Effector memory CD8-positive, alpha-beta T cell (primary cell): ENCODE measurements around the gene TARS3.
"Not testable (repeated sequence)": the region's sequence is repeated elsewhere in the genome, so short reads cannot be mapped to it uniquely, and the experiment has no call there.

Experiments used
- ATAC-seq: fragments of 150-1000 bp; cut with Tn5 transposase; replicated peaks from 2 replicates; pipeline ENCODE4 v1.10.0; 2021; ENCODE audit warnings: mild to moderate bottlenecking, moderate library complexity
- DNase-seq, 3 experiments: peaks; one replicate each; pipeline ENCODE4 v3.0.0; 2021
- H3K27ac Mint-ChIP-seq, 2 donors: one replicate each; pipeline ENCODE4 v1.8.0; 2022; ENCODE audit warnings: mild to moderate bottlenecking in 2 of 2, mixed read lengths in 2 of 2, moderate library complexity in 2 of 2
- H3K27me3 Mint-ChIP-seq, 2 donors: one replicate each; pipeline ENCODE4 v1.8.0; 2022; ENCODE audit warnings: mixed read lengths in 2 of 2
- H3K36me3 Mint-ChIP-seq: one replicate; pipeline ENCODE4 v1.8.0; 2022; ENCODE audit warnings: mild to moderate bottlenecking, moderate library complexity, mixed read lengths; ENCODE audit not compliant: insufficient read depth
- H3K4me1 Mint-ChIP-seq, 2 donors: one replicate each; pipeline ENCODE4 v1.8.0; 2022; ENCODE audit warnings: low read depth in 2 of 2, mixed read lengths in 2 of 2
- H3K4me3 Mint-ChIP-seq, 2 donors: one replicate each; pipeline ENCODE4 v1.8.0; 2022; ENCODE audit warnings: mild to moderate bottlenecking in 2 of 2, mixed read lengths in 2 of 2, moderate library complexity in 2 of 2
- H3K9me3 Mint-ChIP-seq, 2 donors: one replicate each; pipeline ENCODE4 v1.8.0; 2022; ENCODE audit warnings: mixed read lengths in 2 of 2

The TARS3 gene

GRCh38 chr15:101657968-101658784 is 66.1 kb downstream of the TARS3 start:
- Mint-ChIP-seq H3K4me3 (no peak overlapping the region), H3K4me1 (peaks cover 0 to 3% of the 10 kb centered on the region in 2 donors), H3K27ac (peak overlapping the region in 1 of 2 donors; percentile 6), H3K36me3 (peaks cover 6% of the 10 kb centered on the region), H3K9me3 (no peaks in the 10 kb centered on the region), H3K27me3 (no peaks in the 10 kb centered on the region)
- DNase-seq (no peak), ATAC-seq (no peak)

GRCh38 chr15:101657171-101657570 is 67.1 kb downstream of the TARS3 start:
- peaks cover 0 to 3% of the 10 kb centered on the region in 2 donors for H3K4me1 Mint-ChIP-seq
- H3K36me3 Mint-ChIP-seq = peaks cover 15% of the 10 kb centered on the region
- H3K27me3 Mint-ChIP-seq = no peaks in the 10 kb centered on the region
- H3K27ac Mint-ChIP-seq = no peak overlapping the region
- DNase-seq = no peak
- no peaks in the 10 kb centered on the region for H3K9me3 Mint-ChIP-seq
- no peak for ATAC-seq
- no peak overlapping the region for H3K4me3 Mint-ChIP-seq

DNA sequence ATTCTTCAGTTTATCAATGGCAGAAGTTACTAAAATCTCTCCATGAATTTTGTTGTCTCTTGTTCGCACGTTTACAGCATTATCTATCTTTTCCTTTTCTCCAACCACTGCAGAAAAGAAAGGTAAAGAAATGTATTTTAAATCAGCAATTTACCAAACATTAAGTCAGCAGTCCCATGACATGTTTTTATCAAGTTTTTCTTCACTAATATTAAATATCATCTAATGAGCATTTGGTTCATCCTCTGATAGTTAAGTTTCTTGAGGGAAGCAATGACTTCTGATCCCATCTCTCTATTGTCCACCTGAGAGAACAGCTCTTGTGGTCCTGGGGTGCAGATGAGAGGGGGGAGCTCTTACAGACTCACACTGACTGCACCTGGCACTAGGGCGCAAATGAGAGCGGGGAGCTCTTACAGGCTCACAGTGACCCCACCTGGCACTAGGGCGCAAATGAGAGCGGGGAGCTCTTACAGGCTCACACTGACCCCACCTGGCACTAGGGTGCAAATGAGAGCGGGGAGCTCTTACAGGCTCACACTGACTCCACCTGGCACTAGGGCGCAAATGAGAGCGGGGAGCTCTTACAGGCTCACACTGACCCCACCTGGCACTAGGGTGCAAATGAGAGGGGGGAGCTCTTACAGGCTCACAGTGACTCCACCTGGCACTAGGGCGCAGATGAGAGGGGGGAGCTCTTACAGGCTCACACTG is 69.5 kb downstream of the TARS3 start:
- not testable (repeated sequence) for ATAC-seq, H3K9me3 Mint-ChIP-seq, DNase-seq, H3K27me3 Mint-ChIP-seq
- Mint-ChIP-seq H3K4me3 (peak overlapping the region in 1 of 2 donors; percentile 4), H3K36me3 (peaks cover 28% of the 10 kb centered on the region), H3K27ac (peak overlapping the region in 1 of 2 donors; percentile 39), H3K4me1 (peaks cover 12 to 20% of the 10 kb centered on the region in 2 donors)

DNA sequence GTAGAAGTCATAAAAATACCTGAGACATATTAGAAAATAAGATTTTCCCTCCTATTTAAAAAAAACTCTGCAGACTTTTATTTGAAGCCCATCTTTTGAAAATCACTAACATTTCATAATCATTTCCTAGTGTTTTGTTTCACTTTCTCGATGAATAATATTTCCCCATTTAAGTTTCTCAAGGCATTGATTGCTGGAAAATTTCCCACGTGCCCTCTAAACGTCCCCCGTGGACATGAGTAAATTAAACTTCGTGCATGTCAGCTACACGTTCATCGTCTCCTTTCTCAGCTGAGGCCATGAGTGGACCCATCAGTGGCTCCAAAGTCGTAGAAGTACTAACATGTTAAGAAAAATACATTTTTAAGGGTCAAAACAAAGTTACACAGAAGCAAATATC is 70.1 kb downstream of the TARS3 start:
- H3K4me3 Mint-ChIP-seq = peak overlapping the region in 1 of 2 donors; percentile 4
- H3K27ac Mint-ChIP-seq = peak overlapping the region in 1 of 2 donors; percentile 39
- H3K36me3 Mint-ChIP-seq = peaks cover 34% of the 10 kb centered on the region
- peaks cover 12 to 26% of the 10 kb centered on the region in 2 donors for H3K4me1 Mint-ChIP-seq
- no peaks in the 10 kb centered on the region for H3K27me3 Mint-ChIP-seq
- DNase-seq (no peak), ATAC-seq (no peak)
- no peaks in the 10 kb centered on the region for H3K9me3 Mint-ChIP-seq

DNA sequence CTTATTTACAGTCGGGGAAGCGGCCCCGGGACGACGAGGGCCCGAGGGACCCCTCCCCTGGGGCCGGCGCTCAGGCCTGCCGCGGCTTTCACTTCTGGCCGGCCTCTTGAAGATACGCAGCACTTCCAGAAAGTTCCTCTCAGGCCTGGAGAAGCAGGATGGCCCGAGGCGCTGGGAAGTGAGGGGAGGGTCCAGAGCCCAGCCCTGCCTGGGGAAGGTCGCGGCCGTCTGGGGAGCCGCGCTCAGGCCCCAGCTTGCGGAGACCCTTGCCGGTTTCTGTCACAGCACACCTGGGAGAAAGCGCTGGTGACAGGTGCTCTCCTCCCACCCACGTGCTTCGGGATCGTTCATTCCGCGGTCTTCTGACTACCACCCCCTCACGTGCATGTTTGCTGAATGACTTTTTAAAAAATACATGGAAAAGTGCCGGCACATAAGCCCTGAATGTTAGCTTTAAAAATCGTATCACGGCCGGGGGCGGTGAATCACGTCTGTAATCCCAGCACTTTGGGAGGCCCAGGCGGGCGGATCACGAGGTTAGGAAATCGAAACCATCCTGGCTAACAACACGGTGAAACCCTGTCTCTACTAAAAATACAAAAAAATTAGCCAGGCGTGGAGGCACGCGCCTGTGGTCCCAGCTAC is 71.4 kb downstream of the TARS3 start:
- Mint-ChIP-seq H3K27me3 (no peaks in the 10 kb centered on the region), H3K9me3 (no peaks in the 10 kb centered on the region), H3K36me3 (peaks cover 45% of the 10 kb centered on the region), H3K4me3 (peak overlapping the region; percentile 86 to 90), H3K27ac (peak overlapping the region; percentile 94 to 96), H3K4me1 (peaks cover 12 to 29% of the 10 kb centered on the region in 2 donors)
- ATAC-seq (no peak), DNase-seq (no peak)

- no peaks in the 10 kb centered on the region for H3K9me3 Mint-ChIP-seq
- DNase-seq (peak; percentile 94 to 96 (median 95)), ATAC-seq (peak; percentile 91)
- H3K27ac Mint-ChIP-seq = peak within 1 kb of the TSS; percentile 94 to 96
- H3K4me3 Mint-ChIP-seq = peak within 1 kb of the TSS; percentile 86 to 90
- H3K4me1 Mint-ChIP-seq = peaks cover 12 to 30% of the 10 kb centered on the region in 2 donors
- H3K27me3 Mint-ChIP-seq = no peaks in the 10 kb centered on the region
- H3K36me3 Mint-ChIP-seq = peaks cover 51% of the 10 kb centered on the region
Measured at GRCh38 chr15:101652098-101652785, 72.0 kb downstream of the TARS3 start, which contains the start of gene TM2D3. TSS of gene TM2D3 (minus strand) at chr15:101652381. CDS start at chr15:101652361, 20 bp downstream.

GRCh38 chr15:101651554-101652097 is 72.6 kb downstream of the TARS3 start:
- peak overlapping the region; percentile 86 to 90 for H3K4me3 Mint-ChIP-seq
- peak overlapping the region; percentile 94 to 96 for H3K27ac Mint-ChIP-seq
- H3K9me3 Mint-ChIP-seq = no peaks in the 10 kb centered on the region
- DNase-seq = peak in 1 of 3 experiments; percentile 10
- H3K36me3 Mint-ChIP-seq = peaks cover 57% of the 10 kb centered on the region
- ATAC-seq = peak; percentile 45
- H3K4me1 Mint-ChIP-seq = peaks cover 12 to 32% of the 10 kb centered on the region in 2 donors
- no peaks in the 10 kb centered on the region for H3K27me3 Mint-ChIP-seq

- H3K4me1 Mint-ChIP-seq = peaks cover 14 to 38% of the 10 kb centered on the region in 2 donors
Measured at GRCh38 chr15:101650145-101650544, 74.1 kb downstream of the TARS3 start.

GRCh38 chr15:101648356-101648755 is 75.9 kb downstream of the TARS3 start:
- Mint-ChIP-seq H3K4me3 (no peak overlapping the region), H3K36me3 (peaks cover 86% of the 10 kb centered on the region), H3K27ac (peak overlapping the region in 1 of 2 donors; percentile 74), H3K27me3 (no peaks in the 10 kb centered on the region), H3K4me1 (peaks cover 18 to 36% of the 10 kb centered on the region in 2 donors), H3K9me3 (no peaks in the 10 kb centered on the region)
- DNase-seq (no peak), ATAC-seq (no peak)

More at GRCh38 chr15:101650145-101650544, 74.1 kb downstream of the TARS3 start:
- peak overlapping the region in 1 of 2 donors; percentile 96 for H3K27ac Mint-ChIP-seq
- DNase-seq (no peak), ATAC-seq (no peak)
- no peaks in the 10 kb centered on the region for H3K27me3 Mint-ChIP-seq
- peaks cover 70% of the 10 kb centered on the region for H3K36me3 Mint-ChIP-seq
- no peaks in the 10 kb centered on the region for H3K9me3 Mint-ChIP-seq
- H3K4me3 Mint-ChIP-seq = peak overlapping the region; percentile 86 to 90

- H3K4me1 Mint-ChIP-seq = peaks cover 23 to 40% of the 10 kb centered on the region in 2 donors
- DNase-seq = no peak
- peaks cover 88% of the 10 kb centered on the region for H3K36me3 Mint-ChIP-seq
- H3K27me3 Mint-ChIP-seq = no peaks in the 10 kb centered on the region
- no peak overlapping the region for H3K4me3 Mint-ChIP-seq
- no peaks in the 10 kb centered on the region for H3K9me3 Mint-ChIP-seq
- no peak for ATAC-seq
- no peak overlapping the region for H3K27ac Mint-ChIP-seq
Measured at GRCh38 chr15:101647251-101647650, 77.0 kb downstream of the TARS3 start.

DNA sequence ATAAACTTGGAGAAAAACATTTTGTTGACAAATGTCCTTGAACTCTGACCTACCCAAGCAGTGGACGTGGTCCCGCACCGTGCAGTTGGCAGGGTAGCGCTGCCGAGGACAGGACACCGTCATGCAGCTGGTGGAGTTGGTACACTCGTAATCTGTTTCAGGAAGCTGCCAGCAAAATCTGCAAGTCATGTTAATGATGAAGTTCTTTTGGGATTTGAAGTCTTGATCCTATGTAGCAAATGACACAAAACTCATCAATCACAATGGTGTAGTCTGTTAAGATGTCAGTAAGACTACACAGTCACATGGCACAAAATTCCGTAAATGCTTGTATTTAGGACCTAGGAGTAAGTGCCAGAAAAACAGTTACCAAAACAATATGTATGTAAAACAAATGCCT is 77.6 kb downstream of the TARS3 start:
- H3K4me1 Mint-ChIP-seq = peaks cover 28 to 46% of the 10 kb centered on the region in 2 donors
- H3K27me3 Mint-ChIP-seq = no peaks in the 10 kb centered on the region
- no peak for DNase-seq

GRCh38 chr15:101642361-101642760 is 81.9 kb downstream of the TARS3 start:
- DNase-seq (no peak), ATAC-seq (no peak)
- Mint-ChIP-seq H3K9me3 (no peaks in the 10 kb centered on the region), H3K4me3 (peak overlapping the region; percentile 25 to 51), H3K27ac (peak overlapping the region; percentile 94), H3K36me3 (peaks cover 76% of the 10 kb centered on the region), H3K27me3 (no peaks in the 10 kb centered on the region), H3K4me1 (peaks cover 21 to 26% of the 10 kb centered on the region in 2 donors)

More for the DNA sequence above, 77.6 kb downstream of the TARS3 start:
- peaks cover 87% of the 10 kb centered on the region for H3K36me3 Mint-ChIP-seq
- no peak overlapping the region for H3K27ac Mint-ChIP-seq
- ATAC-seq = no peak
- no peak overlapping the region for H3K4me3 Mint-ChIP-seq
- no peaks in the 10 kb centered on the region for H3K9me3 Mint-ChIP-seq
